PC-9 (cell line): ENCODE data around the gene IL12RB1. TPM values are rescaled to one million over a fixed set of nuclear protein-coding genes. Genes with fewer than 3 reads are reported as not detected.

Source experiments
- BruUV-seq: library from RNA; stranded (reverse); fragments of 400-500 nt; replicated peaks from 2 replicates; lab custom pipeline; 2021; lab: Mats Ljungman, UMichigan
- CTCF ChIA-PET: fragments of 300-600 bp; sonication (Branson Sonifier 250); formaldehyde crosslinking; loops from one replicate; lab custom pipeline; 2022; ENCODE audit warnings: antibody characterized with exemption; lab: Charles Lee
- POLR2A ChIA-PET: fragments of 300-600 bp; sonication (Branson Sonifier 250); formaldehyde crosslinking; loops from one replicate; lab custom pipeline; 2022; ENCODE audit warnings: antibody characterized with exemption; ENCODE audit not compliant: unreplicated experiment; lab: Charles Lee
- DNase-seq, 2 experiments: peaks; one replicate each; pipeline versions ENCODE4 v3.0.0 to v3.0.0-alpha.2; 2015 to 2022; ENCODE audit warnings: mixed read lengths in 1 of 2
- H2AFZ ChIP-seq: fragments of 200-600 bp; sonication (generic); 2 replicates; pipeline ENCODE4 v1.8.1; 2017; ENCODE audit warnings: antibody characterized with exemption
- H3F3A ChIP-seq: fragments of 200-600 bp; sonication (generic); 2 replicates; pipeline ENCODE4 v1.8.1; 2017; ENCODE audit warnings: antibody characterized with exemption, mild to moderate bottlenecking, low read depth; ENCODE audit not compliant: insufficient read depth
- H3K27ac ChIP-seq: fragments of 200-600 bp; sonication (generic); 2 replicates; pipeline ENCODE4 v1.6.1; 2016; ENCODE audit warnings: mixed run types
- H3K27me3 ChIP-seq: fragments of 200-600 bp; sonication (generic); 2 replicates; pipeline ENCODE4 v1.6.1; 2016; ENCODE audit warnings: low read depth, mixed run types; ENCODE audit not compliant: insufficient read depth
- H3K36me3 ChIP-seq: fragments of 200-600 bp; sonication (generic); 2 replicates; pipeline ENCODE4 v1.6.1; 2016; ENCODE audit warnings: low read depth, mixed run types
- H3K4me1 ChIP-seq: fragments of 200-600 bp; sonication (generic); replicated peaks from 2 replicates; pipeline ENCODE4 v1.6.1; 2016; ENCODE audit warnings: mixed run types; ENCODE audit not compliant: insufficient read depth
- H3K4me2 ChIP-seq: fragments of 200-600 bp; sonication (generic); 2 replicates; pipeline ENCODE4 v1.6.1; 2017; ENCODE audit warnings: mixed run types
- H3K4me3 ChIP-seq: fragments of 200-600 bp; sonication (generic); 2 replicates; pipeline ENCODE4 v1.6.1; 2016; ENCODE audit warnings: mixed run types
- H3K79me2 ChIP-seq: fragments of 200-600 bp; sonication (generic); 2 replicates; pipeline ENCODE4 v1.6.1; 2017; ENCODE audit warnings: low read depth, mixed run types
- H3K9me2 ChIP-seq: fragments of 200-600 bp; sonication (generic); 2 replicates; pipeline ENCODE4 v1.8.1; 2017; ENCODE audit warnings: mild to moderate bottlenecking; ENCODE audit not compliant: insufficient read depth
- H3K9me3 ChIP-seq: fragments of 200-600 bp; sonication (generic); 2 replicates; pipeline ENCODE4 v1.8.1; 2016; ENCODE audit warnings: low read depth; ENCODE audit not compliant: insufficient read depth
- H4K20me1 ChIP-seq: fragments of 200-600 bp; sonication (generic); 2 replicates; pipeline ENCODE4 v1.8.1; 2017; ENCODE audit not compliant: insufficient read depth
- EZH2 ChIP-seq: fragments of 200-600 bp; sonication (generic); IDR thresholded peaks from 2 replicates; pipeline ENCODE4 v1.8.0; 2017; ENCODE audit warnings: antibody characterized with exemption, low read depth
- intact Hi-C: fragments of 100-400 bp; cut with micrococcal nuclease; formaldehyde crosslinking; loops from one replicate; pipeline ENCODE4 v1.10.0; 2022; ENCODE audit not compliant: unreplicated experiment
- total RNA-seq: library from RNA; stranded (reverse); gene quantifications from 2 replicates; pipeline ENCODE4 v1.2.3, GENCODE V29; 2021
- TF ChIP-seq, protein P1 (sequence below): fragments of 200-600 bp; sonication (generic); conservative IDR thresholded peaks from 2 replicates; pipeline ENCODE4 v1.6.1; 2017; ENCODE audit warnings: mixed run types, antibody characterized with exemption, mild to moderate bottlenecking, moderate library complexity

IL12RB1 gene
- total RNA-seq, 1 experiment from 2014 or later: 0.55 TPM

DNA sequence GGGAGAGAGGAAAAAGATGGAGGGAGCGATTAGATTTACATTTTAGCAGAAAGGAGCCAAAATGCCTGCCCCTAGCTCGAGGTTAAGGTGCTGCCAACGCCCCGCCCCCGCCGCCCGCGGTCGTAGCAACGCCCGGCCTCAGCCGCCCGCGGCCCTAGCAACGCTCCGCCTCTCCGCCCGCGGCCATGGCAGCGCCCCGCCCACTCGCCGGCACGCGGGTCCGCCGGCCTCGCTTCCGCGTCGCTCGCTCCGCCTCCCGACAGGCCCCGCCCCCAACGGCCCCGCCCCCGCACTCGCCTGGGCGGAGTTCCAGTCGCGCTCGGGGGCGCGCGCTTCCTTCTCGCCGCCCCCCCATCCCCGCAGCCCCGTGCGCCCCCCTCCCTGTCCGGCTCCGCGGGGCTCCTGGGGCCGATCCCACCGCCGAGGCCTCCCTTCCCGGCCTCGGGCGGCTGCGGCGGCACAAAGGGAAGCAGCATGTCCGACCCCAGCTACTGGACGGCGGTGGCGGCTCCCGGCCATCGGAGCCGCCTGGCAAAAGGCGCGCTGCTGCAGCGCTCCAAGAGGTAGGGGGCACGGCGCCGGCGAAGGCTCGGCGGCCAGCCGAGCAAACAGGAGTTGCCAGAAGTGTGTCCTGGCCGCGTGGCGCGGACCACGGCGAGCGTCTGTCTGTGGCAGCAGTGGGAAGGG lies 31.1 kb upstream of the IL12RB1 start:
- H3F3A ChIP-seq: peaks cover 13% of the 10 kb centered on the region; the same call in 1 of the 2 replicates
- peak overlapping the region; percentile 92 for H3K4me2 ChIP-seq
- H3K27me3 ChIP-seq: no peaks in the 10 kb centered on the region
- intact Hi-C loops: no loop called here
- no peaks in the 10 kb centered on the region for H3K36me3 ChIP-seq
- TF ChIP-seq, protein P1, sequence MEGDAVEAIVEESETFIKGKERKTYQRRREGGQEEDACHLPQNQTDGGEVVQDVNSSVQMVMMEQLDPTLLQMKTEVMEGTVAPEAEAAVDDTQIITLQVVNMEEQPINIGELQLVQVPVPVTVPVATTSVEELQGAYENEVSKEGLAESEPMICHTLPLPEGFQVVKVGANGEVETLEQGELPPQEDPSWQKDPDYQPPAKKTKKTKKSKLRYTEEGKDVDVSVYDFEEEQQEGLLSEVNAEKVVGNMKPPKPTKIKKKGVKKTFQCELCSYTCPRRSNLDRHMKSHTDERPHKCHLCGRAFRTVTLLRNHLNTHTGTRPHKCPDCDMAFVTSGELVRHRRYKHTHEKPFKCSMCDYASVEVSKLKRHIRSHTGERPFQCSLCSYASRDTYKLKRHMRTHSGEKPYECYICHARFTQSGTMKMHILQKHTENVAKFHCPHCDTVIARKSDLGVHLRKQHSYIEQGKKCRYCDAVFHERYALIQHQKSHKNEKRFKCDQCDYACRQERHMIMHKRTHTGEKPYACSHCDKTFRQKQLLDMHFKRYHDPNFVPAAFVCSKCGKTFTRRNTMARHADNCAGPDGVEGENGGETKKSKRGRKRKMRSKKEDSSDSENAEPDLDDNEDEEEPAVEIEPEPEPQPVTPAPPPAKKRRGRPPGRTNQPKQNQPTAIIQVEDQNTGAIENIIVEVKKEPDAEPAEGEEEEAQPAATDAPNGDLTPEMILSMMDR: no peak
- TF ChIP-seq EZH2: no peak
- no TSS peak for BruUV-seq
- CTCF ChIA-PET: interaction anchor here (0.5 to 0.7 kb wide), 3 partner anchors 91 to 214 kb away, joined by 3 to 4 read pairs (median 4); no protein-coding TSS in a partner anchor
- peak overlapping the region; percentile 89 for H2AFZ ChIP-seq
- no peaks in the 10 kb centered on the region for H3K79me2 ChIP-seq
- DNase-seq: peak; percentile 60 to 95
- H3K4me3 ChIP-seq: peak overlapping the region; percentile 64
- H3K9me3 ChIP-seq: no peaks in the 10 kb centered on the region
- no peak overlapping the region for H3K27ac ChIP-seq
- H3K9me2 ChIP-seq: no peaks in the 10 kb centered on the region
- H4K20me1 ChIP-seq: peaks cover 7% of the 10 kb centered on the region
- peaks cover 9% of the 10 kb centered on the region; the same call in 1 of the 2 replicates for H3K4me1 ChIP-seq
- POLR2A ChIA-PET: interaction anchor here (0.7 to 0.8 kb wide), 2 partner anchors 74 to 164 kb away, joined by 3 to 8 read pairs; partner anchors contain the start of gene JUND

DNA sequence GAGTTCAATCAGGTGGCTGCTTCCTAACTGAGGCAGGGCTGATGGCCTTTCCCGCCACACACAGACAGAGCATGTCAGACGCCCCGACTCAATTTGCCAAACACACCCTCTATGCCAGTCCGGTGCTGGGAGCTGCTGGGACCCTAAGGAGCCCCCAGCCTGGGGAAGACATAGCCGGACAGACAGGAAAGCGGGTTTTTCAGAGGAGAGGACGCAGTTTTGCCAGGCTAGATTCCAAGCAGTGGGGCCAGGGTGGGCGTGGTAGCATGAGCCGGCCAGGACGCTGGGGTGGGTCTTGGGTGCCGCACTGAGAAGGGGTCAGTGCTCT lies 30.6 kb upstream of the IL12RB1 start:
- Histone ChIP-seq H3K4me1 (peaks cover 9% of the 10 kb centered on the region; the same call in 1 of the 2 replicates), H2AFZ (peak overlapping the region; percentile 39), H4K20me1 (peaks cover 2% of the 10 kb centered on the region), H3K4me3 (peak overlapping the region; percentile 64; the same call in 1 of the 2 replicates), H3K27me3 (no peaks in the 10 kb centered on the region), H3F3A (peaks cover 17% of the 10 kb centered on the region), H3K79me2 (no peaks in the 10 kb centered on the region), H3K27ac (no peak overlapping the region), H3K4me2 (peak overlapping the region; percentile 92), H3K9me2 (no peaks in the 10 kb centered on the region), H3K36me3 (no peaks in the 10 kb centered on the region), H3K9me3 (no peaks in the 10 kb centered on the region)
- DNase-seq: no peak
- TF ChIP-seq, protein P1: no peak
- TF ChIP-seq EZH2: no peak
- POLR2A ChIA-PET: interaction anchor here (0.7 to 0.8 kb wide), 2 partner anchors 74 to 164 kb away, joined by 3 to 8 read pairs; partner anchors contain the start of gene JUND
- CTCF ChIA-PET: interaction anchor here (0.7 kb wide), 1 partner anchor 211 kb away, joined by 4 read pairs; no protein-coding TSS in a partner anchor
- BruUV-seq: no TSS peak
- intact Hi-C loops: no loop called here

DNA sequence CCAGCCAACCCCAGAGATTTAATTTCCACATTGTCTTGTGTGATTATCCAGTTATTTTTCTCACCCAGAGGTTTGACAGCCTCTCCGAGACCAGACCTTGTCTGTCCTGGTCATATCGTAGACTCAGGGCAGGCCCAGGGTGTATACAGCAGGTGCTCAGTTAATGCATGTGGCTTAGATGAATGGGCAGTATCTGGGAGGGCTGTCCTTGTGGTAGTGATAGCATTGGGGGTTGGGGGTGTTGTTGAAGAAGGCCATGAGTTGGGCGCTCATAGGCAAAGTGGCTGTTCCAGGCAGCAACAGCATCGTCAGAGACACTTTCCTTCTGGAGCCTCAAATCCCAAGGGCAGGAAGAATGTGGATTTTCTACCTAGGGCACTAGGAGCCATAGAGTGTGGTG lies 27.7 kb upstream of the IL12RB1 start:
- H3K4me2 ChIP-seq: no peak overlapping the region
- H4K20me1 ChIP-seq: no peaks in the 10 kb centered on the region
- BruUV-seq: no TSS peak
- H3K36me3 ChIP-seq: no peaks in the 10 kb centered on the region
- ChIA-PET CTCF (no interaction called here), POLR2A (no interaction called here)
- H3K4me1 ChIP-seq: peaks cover 11% of the 10 kb centered on the region
- no peaks in the 10 kb centered on the region for H3K9me2 ChIP-seq
- intact Hi-C loops: loop anchor here (5.0 kb wide), 2 partner anchors 213 to 298 kb away; no protein-coding TSS in a partner anchor
- no peak overlapping the region for H3K27ac ChIP-seq
- H3K79me2 ChIP-seq: no peaks in the 10 kb centered on the region
- no peak for TF ChIP-seq EZH2
- TF ChIP-seq, protein P1: no peak
- no peaks in the 10 kb centered on the region for H3K27me3 ChIP-seq
- no peaks in the 10 kb centered on the region for H3K9me3 ChIP-seq
- H3F3A ChIP-seq: peaks cover 30% of the 10 kb centered on the region
- no peak overlapping the region for H3K4me3 ChIP-seq
- no peak for DNase-seq
- no peak overlapping the region for H2AFZ ChIP-seq
